Amniotic stem cell (primary cell): Measurements from ENCODE around the gene SNED1.

Source experiments
- DNase-seq: peaks from one replicate; lab custom pipeline; 2025; lab: John Stamatoyannopoulos, UW

Gene SNED1

GRCh38 chr2:241048149-241048948 is 49.9 kb downstream of the SNED1 start:
- no peak for DNase-seq

GRCh38 chr2:241048949-241049343 is 50.5 kb downstream of the SNED1 start:
- no peak for DNase-seq

GRCh38 chr2:241049739-241050623 is 51.6 kb downstream of the SNED1 start:
- DNase-seq, result no peak

DNA sequence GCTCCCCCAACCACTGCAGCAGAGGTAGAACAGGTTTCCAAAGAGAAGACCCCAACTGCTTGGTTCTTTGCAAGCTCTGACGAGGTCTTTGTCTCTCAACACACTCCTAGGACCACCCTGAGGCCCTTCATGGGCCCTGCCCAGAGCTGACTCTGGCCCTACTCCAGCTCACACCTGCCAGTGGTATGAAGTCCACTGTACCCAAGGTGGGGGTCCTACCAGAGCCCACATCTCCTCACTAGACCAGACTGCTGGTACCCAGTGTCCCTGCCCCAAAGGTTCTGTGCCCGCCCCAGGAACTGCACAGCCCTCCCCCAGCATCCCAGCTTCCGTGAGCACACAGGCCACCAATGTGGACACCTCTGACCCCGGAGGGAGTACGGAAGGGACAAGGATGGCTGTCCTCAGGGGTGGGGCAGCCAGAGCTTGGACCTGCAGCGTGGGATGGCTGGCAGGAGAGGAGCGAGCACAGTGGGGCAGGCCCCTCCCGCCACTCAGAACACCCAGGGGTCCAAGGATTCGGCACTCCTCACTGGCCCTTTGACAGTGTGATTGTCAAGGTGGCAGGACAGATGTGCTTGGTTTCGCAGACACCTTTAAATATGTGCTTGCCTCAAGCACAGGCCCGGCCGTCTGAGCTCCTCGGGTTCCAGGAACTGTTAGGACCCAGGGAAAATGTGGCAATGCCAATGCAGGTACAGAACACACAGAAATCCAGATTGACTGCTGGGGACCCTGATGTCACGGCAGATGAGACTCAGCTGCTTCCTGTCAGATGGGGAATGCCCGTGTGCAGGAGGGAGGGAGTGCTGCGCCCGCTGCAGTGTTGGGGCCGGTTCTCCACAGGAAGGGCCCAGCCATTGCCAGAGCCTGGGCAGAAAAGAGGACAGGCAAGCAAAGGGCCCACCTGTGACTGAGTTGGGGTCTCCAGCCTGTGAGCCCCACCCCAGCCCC is 52.5 kb downstream of the SNED1 start:
- DNase-seq, result no peak

DNA sequence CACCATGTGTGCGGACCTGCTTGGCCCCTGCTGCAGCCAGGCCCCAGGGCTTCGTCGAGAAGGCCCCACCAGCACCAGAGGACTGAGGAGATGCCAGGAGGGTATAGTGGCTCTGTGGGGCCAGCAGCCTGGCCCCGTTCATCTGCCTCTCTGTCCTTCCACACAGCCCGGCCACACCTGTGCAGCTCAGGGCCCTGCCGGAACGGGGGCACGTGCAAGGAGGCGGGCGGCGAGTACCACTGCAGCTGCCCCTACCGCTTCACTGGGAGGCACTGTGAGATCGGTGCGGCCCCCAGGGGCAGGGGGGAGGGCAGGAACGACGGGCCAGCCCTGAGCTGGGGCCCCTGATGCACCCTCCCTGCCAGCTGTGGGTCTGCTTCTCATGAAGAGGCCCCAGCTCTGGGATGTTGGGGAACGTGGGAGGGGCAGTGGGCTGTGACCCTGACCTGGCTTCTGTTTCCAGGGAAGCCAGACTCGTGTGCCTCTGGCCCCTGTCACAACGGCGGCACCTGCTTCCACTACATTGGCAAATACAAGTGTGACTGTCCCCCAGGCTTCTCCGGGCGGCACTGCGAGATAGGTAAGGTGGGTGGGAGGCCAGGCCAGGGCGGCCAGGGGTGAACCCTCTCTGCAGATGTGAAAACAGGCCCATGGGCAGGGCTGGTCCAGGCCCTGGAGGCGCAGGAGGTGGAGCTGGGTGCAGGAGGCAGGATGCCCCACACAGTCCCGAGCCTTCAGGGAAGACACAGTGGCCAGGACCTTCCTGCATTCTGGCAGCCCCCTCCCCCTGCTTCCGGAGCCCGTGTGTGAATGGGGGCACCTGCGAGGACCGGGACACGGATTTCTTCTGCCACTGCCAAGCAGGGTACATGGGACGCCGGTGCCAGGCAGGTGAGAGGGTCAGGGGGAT is 53.4 kb downstream of the SNED1 start:
- no peak for DNase-seq

GRCh38 chr2:241052677-241053360 is 54.4 kb downstream of the SNED1 start:
- DNase-seq, result no peak

GRCh38 chr2:241053576-241054251 is 55.3 kb downstream of the SNED1 start:
- no peak for DNase-seq

DNA sequence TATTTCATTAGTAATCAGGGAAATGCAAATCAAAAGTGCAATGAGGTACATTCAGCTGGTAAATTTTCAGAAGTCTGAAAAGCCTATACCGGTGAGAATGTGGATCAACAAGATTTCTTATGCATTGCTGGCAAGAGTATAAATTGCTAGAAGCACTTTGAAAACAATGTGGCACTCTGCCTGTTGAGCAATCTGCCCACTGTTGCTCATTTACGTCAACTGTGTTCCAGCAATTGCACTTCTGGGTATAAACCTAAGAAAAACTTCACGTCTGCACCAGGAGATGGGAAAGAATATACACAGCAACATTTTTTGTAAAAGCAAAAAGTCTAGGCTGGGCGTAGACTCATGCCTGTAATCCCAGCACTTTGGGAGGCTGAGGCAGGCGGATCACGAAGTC is 62.9 kb downstream of the SNED1 start:
- DNase-seq, result no peak

GRCh38 chr2:241062389-241063092 is 64.1 kb downstream of the SNED1 start:
- no peak for DNase-seq

GRCh38 chr2:241063093-241063551 is 64.7 kb downstream of the SNED1 start:
- DNase-seq, result no peak

DNA sequence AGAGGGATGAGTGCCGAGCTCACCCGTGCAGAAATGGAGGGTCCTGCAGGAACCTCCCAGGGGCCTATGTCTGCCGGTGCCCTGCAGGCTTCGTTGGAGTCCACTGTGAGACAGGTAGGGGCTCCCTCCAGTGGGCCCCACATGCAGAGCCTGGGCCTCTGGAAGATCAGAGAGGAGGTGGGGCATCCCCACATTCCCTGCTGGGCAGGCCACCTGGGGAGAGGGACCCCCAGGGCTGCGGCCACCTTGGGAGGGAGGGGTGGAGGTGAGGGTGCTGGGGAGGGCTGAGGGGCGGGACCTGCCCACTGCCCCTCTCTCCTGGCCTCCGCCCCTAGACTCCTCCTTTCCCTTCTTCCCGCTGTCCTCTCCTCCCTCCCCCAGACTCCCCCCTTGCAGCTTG is 65.2 kb downstream of the SNED1 start:
- DNase-seq, result no peak

- no peak for DNase-seq
These were observed 65.8 kb downstream of the SNED1 start for GRCh38 chr2:241064008-241064801.

GRCh38 chr2:241064802-241065354 is 66.5 kb downstream of the SNED1 start:
- no peak for DNase-seq

DNA sequence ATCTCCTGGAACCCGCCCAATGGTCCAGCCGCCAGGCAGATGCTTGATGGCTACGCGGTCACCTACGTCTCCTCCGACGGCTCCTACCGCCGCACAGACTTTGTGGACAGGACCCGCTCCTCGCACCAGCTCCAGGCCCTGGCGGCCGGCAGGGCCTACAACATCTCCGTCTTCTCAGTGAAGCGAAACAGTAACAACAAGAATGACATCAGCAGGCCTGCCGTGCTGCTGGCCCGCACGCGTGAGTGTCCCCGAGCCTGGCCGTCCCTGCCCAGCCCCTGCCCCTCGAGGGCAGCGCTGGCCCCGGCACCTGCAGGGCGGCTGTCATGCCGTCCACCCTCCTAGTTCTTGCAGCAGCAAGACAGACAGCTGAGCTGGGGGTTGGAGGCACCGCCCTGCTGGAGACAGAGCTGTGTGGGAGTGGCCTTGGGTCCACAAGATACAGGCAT is 67.0 kb downstream of the SNED1 start:
- DNase-seq, result no peak

DNA sequence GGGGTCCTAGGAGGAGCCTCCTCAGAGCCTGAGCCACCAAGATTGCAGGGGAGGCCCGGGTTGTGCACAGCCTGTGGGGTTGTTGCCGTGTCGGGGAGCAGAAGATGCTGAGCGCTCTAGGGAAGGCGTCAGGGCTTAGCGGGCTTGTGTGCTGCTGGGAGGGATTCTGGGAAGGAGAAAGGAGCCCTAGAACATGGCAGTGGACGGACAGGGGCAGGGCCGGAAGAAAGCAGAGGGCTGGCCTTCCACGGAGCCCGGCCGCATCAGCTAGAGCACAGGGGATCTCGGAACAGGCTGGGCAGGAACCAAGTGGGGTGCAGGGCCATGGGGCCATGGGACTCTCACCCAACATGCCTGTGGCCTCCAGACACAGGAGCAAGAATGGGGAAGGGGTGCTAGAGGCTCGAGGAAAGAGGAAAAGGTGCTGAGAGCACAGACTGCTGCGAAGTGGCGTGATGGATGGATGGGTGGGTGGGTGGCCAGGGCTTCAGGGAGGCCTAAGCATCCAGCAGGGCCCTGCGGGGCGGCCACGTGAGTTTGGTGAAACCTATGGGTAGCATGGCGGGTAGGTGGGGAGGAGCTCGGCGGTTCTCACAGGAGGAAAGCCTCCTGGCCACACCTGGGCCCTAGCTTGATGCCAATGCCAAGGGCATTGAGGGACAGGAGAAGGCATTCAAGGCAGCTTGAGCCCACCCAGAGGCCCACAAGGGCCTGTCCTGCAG is 67.9 kb downstream of the SNED1 start:
- no peak for DNase-seq

DNA sequence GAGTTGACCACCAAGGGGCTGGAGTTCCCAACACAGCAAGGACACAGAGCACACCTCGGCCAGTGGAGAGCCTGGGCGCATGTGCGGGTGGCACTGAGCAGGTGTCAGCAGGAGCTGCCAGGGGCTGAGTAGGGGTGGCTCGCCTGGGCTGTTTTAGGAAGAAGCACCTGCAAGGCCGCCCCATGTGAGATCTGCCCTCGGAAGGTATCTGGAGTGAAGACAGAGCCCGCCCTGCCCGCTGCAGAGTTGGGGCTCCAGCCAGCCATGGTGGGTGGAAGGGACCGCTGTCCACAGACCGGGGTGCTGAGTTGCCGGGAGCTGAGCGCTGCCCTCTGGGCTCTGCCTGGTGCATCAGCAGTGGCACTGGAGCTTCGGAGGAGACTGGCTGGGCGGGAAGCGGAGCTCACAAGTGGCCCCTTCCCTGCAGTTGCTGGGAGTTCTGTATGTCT is 68.5 kb downstream of the SNED1 start:
- DNase-seq, result no peak
